Activated naive CD8-positive, alpha-beta T cell treated with anti-CD3 and anti-CD28 coated beads for 36 hours (primary cell): ENCODE results near the gene RITA1. TPM values are rescaled to one million over a fixed set of nuclear protein-coding genes. Genes with fewer than 3 reads are reported as not detected.

Experiments used
- DNase-seq: peaks from one replicate; pipeline ENCODE4 v3.0.0; 2021
- H3K27ac Mint-ChIP-seq: one replicate; pipeline ENCODE4 v1.8.0; 2022; ENCODE audit warnings: mild to moderate bottlenecking, moderate library complexity, mixed read lengths
- H3K27me3 Mint-ChIP-seq: one replicate; pipeline ENCODE4 v1.8.0; 2022; ENCODE audit warnings: mild to moderate bottlenecking, mixed read lengths
- H3K36me3 Mint-ChIP-seq: one replicate; pipeline ENCODE4 v1.8.0; 2021; ENCODE audit warnings: mild to moderate bottlenecking, mixed read lengths
- H3K4me1 Mint-ChIP-seq: one replicate; pipeline ENCODE4 v1.8.0; 2021; ENCODE audit warnings: mixed read lengths
- H3K4me3 Mint-ChIP-seq: one replicate; pipeline ENCODE4 v1.8.0; 2022; ENCODE audit warnings: mild to moderate bottlenecking, moderate library complexity, mixed read lengths
- H3K9me3 Mint-ChIP-seq: one replicate; pipeline ENCODE4 v1.8.0; 2022; ENCODE audit warnings: mixed read lengths
- total RNA-seq, 2 experiments: library from RNA; stranded (reverse); gene quantifications; one replicate each; pipeline ENCODE4 v1.2.3, GENCODE V29; 2021

Gene RITA1
- total RNA-seq, 2 experiments from 2014 or later = 28.9 to 31.1 TPM

- Mint-ChIP-seq H3K4me3 (no peak overlapping the region), H3K4me1 (no peaks in the 10 kb centered on the region), H3K36me3 (peaks cover 15% of the 10 kb centered on the region)
These were observed 22.5 kb upstream of the RITA1 start for GRCh38 chr12:113163030-113163360.

GRCh38 chr12:113164014-113164413 is 21.5 kb upstream of the RITA1 start:
- Mint-ChIP-seq H3K36me3 (peaks cover 15% of the 10 kb centered on the region), H3K4me1 (no peaks in the 10 kb centered on the region), H3K27me3 (no peaks in the 10 kb centered on the region), H3K9me3 (no peaks in the 10 kb centered on the region), H3K4me3 (no peak overlapping the region), H3K27ac (no peak overlapping the region)
- no peak for DNase-seq

More at GRCh38 chr12:113163030-113163360, 22.5 kb upstream of the RITA1 start:
- H3K27me3 Mint-ChIP-seq = no peaks in the 10 kb centered on the region
- no peak overlapping the region for H3K27ac Mint-ChIP-seq
- no peak for DNase-seq
- H3K9me3 Mint-ChIP-seq = no peaks in the 10 kb centered on the region

GRCh38 chr12:113165521-113166450 is 19.7 kb upstream of the RITA1 start:
- no peaks in the 10 kb centered on the region for H3K4me1 Mint-ChIP-seq
- H3K36me3 Mint-ChIP-seq = peaks cover 17% of the 10 kb centered on the region
- H3K27ac Mint-ChIP-seq = no peak overlapping the region

GRCh38 chr12:113167868-113168267 is 17.7 kb upstream of the RITA1 start:
- no peaks in the 10 kb centered on the region for H3K4me1 Mint-ChIP-seq
- H3K4me3 Mint-ChIP-seq = no peak overlapping the region
- no peaks in the 10 kb centered on the region for H3K27me3 Mint-ChIP-seq
- no peak for DNase-seq
- no peak overlapping the region for H3K27ac Mint-ChIP-seq
- H3K9me3 Mint-ChIP-seq = no peaks in the 10 kb centered on the region
- H3K36me3 Mint-ChIP-seq = peaks cover 24% of the 10 kb centered on the region

More at GRCh38 chr12:113165521-113166450, 19.7 kb upstream of the RITA1 start:
- DNase-seq = no peak
- Mint-ChIP-seq H3K27me3 (no peaks in the 10 kb centered on the region), H3K4me3 (no peak overlapping the region), H3K9me3 (no peaks in the 10 kb centered on the region)

- Mint-ChIP-seq H3K27ac (no peak overlapping the region), H3K36me3 (peaks cover 28% of the 10 kb centered on the region), H3K4me3 (no peak overlapping the region), H3K9me3 (no peaks in the 10 kb centered on the region), H3K27me3 (no peaks in the 10 kb centered on the region), H3K4me1 (no peaks in the 10 kb centered on the region)
- no peak for DNase-seq
These were observed 15.8 kb upstream of the RITA1 start for GRCh38 chr12:113169697-113170096.

- Mint-ChIP-seq H3K4me1 (no peaks in the 10 kb centered on the region), H3K27ac (no peak overlapping the region), H3K36me3 (peaks cover 31% of the 10 kb centered on the region), H3K9me3 (no peaks in the 10 kb centered on the region), H3K4me3 (no peak overlapping the region), H3K27me3 (no peaks in the 10 kb centered on the region)
- no peak for DNase-seq
These were observed 15.1 kb upstream of the RITA1 start for GRCh38 chr12:113170457-113170856.

GRCh38 chr12:113170926-113171325 is 14.6 kb upstream of the RITA1 start:
- Mint-ChIP-seq H3K4me3 (no peak overlapping the region), H3K9me3 (no peaks in the 10 kb centered on the region), H3K36me3 (peaks cover 28% of the 10 kb centered on the region), H3K27me3 (no peaks in the 10 kb centered on the region), H3K27ac (no peak overlapping the region), H3K4me1 (no peaks in the 10 kb centered on the region)
- no peak for DNase-seq

GRCh38 chr12:113171543-113171942 is 14.0 kb upstream of the RITA1 start:
- Mint-ChIP-seq H3K4me3 (no peak overlapping the region), H3K4me1 (no peaks in the 10 kb centered on the region), H3K27me3 (no peaks in the 10 kb centered on the region), H3K9me3 (no peaks in the 10 kb centered on the region), H3K27ac (no peak overlapping the region), H3K36me3 (peaks cover 31% of the 10 kb centered on the region)
- no peak for DNase-seq

GRCh38 chr12:113172185-113172584 is 13.3 kb upstream of the RITA1 start:
- Mint-ChIP-seq H3K36me3 (peaks cover 37% of the 10 kb centered on the region), H3K9me3 (no peaks in the 10 kb centered on the region), H3K4me1 (no peaks in the 10 kb centered on the region), H3K27me3 (no peaks in the 10 kb centered on the region), H3K4me3 (no peak overlapping the region), H3K27ac (no peak overlapping the region)
- no peak for DNase-seq

- no peaks in the 10 kb centered on the region for H3K27me3 Mint-ChIP-seq
- no peaks in the 10 kb centered on the region for H3K4me1 Mint-ChIP-seq
- DNase-seq = no peak
- H3K36me3 Mint-ChIP-seq = peaks cover 47% of the 10 kb centered on the region
- H3K9me3 Mint-ChIP-seq = no peaks in the 10 kb centered on the region
- no peak overlapping the region for H3K4me3 Mint-ChIP-seq
- H3K27ac Mint-ChIP-seq = no peak overlapping the region
These were observed 12.3 kb upstream of the RITA1 start for GRCh38 chr12:113173081-113173698.

- Mint-ChIP-seq H3K9me3 (no peaks in the 10 kb centered on the region), H3K27me3 (no peaks in the 10 kb centered on the region), H3K36me3 (peaks cover 53% of the 10 kb centered on the region), H3K4me1 (no peaks in the 10 kb centered on the region), H3K4me3 (no peak overlapping the region), H3K27ac (no peak overlapping the region)
- peak; percentile 72 for DNase-seq
These were observed 10.8 kb upstream of the RITA1 start for GRCh38 chr12:113174461-113175384.

- Mint-ChIP-seq H3K36me3 (peaks cover 49% of the 10 kb centered on the region), H3K27ac (no peak overlapping the region)
These were observed 6.5 kb upstream of the RITA1 start for GRCh38 chr12:113179023-113179422.

GRCh38 chr12:113180333-113180732 is 5.2 kb upstream of the RITA1 start:
- Mint-ChIP-seq H3K27ac (no peak overlapping the region), H3K4me3 (no peak overlapping the region), H3K9me3 (no peaks in the 10 kb centered on the region), H3K27me3 (no peaks in the 10 kb centered on the region), H3K36me3 (peaks cover 43% of the 10 kb centered on the region), H3K4me1 (peaks cover 19% of the 10 kb centered on the region)
- no peak for DNase-seq

More at GRCh38 chr12:113179023-113179422, 6.5 kb upstream of the RITA1 start:
- Mint-ChIP-seq H3K4me1 (peaks cover 19% of the 10 kb centered on the region), H3K9me3 (no peaks in the 10 kb centered on the region), H3K27me3 (no peaks in the 10 kb centered on the region), H3K4me3 (no peak overlapping the region)
- no peak for DNase-seq

- no peak overlapping the region for H3K4me3 Mint-ChIP-seq
- H3K27ac Mint-ChIP-seq = no peak overlapping the region
- no peaks in the 10 kb centered on the region for H3K27me3 Mint-ChIP-seq
- DNase-seq = no peak
- peaks cover 29% of the 10 kb centered on the region for H3K4me1 Mint-ChIP-seq
- peaks cover 40% of the 10 kb centered on the region for H3K36me3 Mint-ChIP-seq
- no peaks in the 10 kb centered on the region for H3K9me3 Mint-ChIP-seq
These were observed 3.5 kb upstream of the RITA1 start for GRCh38 chr12:113181975-113182374.
